GM19193 (cell line): ENCODE results near the gene SPRR4.

Experiments
- POLR2A ChIP-seq: IDR thresholded peaks from 4 replicates; pipeline ENCODE4 v1.6.1; 2011; ENCODE audit not compliant: insufficient read depth, insufficient read length; ENCODE audit errors: extremely low read depth

Gene SPRR4

DNA sequence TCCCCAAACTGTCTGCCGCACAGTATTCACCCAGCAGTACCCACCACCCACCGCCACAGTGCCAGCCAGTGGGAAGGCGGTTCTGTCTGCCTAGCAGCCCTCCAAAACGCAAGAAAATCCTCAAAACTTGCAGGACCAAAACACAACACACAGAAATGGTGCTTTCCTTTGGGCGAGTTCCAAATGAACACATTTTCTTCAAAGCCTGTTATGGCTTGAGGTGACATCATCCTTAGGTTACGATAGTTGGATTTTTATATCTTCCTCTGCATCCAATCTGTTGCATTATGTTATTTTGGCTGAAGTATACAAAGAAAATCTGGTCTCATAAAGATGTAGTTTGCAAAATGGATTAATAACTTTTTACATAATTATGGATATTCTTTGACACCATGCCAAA lies 22.7 kb downstream of the SPRR4 start:
- no peak for TF ChIP-seq POLR2A

GRCh38 chr1:152995842-152996241 lies 25.4 kb downstream of the SPRR4 start:
- no peak for TF ChIP-seq POLR2A

GRCh38 chr1:152996633-152997400 lies 26.4 kb downstream of the SPRR4 start:
- no peak for TF ChIP-seq POLR2A

- TF ChIP-seq POLR2A = no peak
These were observed 27.5 kb downstream of the SPRR4 start for GRCh38 chr1:152997901-152998300.

DNA sequence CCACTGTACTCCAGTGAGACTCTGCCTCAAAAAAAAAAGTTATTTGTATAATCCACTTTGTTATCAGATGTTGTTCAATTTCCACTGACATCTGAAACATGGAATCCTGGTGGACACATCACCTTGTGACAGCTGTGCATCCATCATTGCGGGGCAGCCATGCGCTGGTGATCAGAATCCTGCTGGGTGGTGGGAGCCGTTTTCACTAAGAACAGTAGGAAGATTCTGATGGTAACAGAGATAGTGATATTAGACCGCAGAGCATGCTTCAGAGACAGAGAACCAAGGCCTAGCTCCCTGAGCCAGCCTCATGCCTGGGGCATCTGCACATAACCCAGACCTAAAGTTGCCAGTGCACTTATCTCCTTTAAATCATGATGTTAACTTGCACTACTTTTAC lies 28.0 kb downstream of the SPRR4 start:
- TF ChIP-seq POLR2A = no peak

DNA sequence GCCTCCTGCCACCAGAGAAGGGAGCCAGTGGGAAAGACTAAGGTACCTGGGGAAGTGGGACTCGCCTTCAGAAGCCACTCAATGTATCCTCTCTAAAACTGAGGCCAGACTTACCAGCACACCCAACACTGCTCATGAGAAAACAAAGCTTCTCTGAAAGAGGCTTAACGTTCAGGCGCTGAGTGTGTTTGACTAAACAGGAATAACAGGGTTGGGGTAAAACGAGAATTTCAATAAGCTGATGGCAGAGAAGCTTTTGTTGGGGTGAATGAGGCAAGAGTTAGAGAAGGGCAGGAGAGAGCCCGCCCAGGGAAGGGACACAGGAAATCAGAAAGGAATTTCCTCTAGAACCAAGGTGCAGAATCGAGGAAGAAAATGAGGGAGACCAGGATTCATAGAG lies 29.4 kb downstream of the SPRR4 start:
- TF ChIP-seq POLR2A = no peak

DNA sequence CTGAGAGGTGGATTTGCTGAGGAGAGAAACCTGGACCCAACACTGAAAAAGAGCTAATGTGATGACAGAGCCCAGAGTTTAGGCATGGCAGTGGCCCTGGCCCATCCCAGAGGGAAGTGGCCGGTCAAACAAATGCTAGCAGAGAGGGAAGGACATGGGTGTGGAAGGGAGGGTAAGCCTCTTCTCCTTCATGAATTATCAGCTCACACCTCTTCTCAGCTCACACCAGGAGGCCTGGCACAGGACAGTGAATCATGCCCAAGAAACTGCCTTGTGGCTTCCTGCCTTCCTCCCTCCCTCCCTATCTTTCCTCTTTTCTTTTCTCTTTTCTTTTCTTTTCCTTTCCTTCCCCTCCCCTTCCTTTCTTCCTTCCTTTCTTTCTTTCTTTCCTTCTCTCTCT lies 29.8 kb downstream of the SPRR4 start:
- no peak for TF ChIP-seq POLR2A

DNA sequence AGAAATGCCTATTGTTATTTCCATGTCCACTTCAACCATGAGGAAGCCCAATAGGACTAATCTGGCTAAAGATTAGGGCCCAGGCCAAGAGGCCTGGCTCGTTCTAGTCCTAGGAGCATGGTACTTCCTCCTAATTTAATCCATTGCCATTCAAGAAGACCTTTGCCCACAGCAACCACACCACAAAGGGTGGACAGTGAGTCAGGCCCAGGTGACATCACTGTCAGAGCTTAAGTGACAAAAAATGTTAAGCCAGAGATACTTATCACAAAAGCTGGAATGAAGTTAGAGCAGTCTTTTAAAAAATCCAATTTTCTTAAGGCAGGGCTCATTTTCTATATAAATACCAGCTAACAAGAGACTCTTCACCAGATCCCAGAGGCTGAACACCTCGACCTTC lies 30.9 kb downstream of the SPRR4 start, which contains the start of gene SPRR3:
Gene SPRR3 (plus strand): TSS at position 368 of the 400 bp plus-strand sequence. CDS start 1,272 bp downstream, outside the sequence.
- TF ChIP-seq POLR2A = no peak
